ENCODE results near the gene MRTFA.
A peak's percentile ranks its signal among the peaks of the same experiment; 100 is the strongest.

Gene MRTFA

DNA sequence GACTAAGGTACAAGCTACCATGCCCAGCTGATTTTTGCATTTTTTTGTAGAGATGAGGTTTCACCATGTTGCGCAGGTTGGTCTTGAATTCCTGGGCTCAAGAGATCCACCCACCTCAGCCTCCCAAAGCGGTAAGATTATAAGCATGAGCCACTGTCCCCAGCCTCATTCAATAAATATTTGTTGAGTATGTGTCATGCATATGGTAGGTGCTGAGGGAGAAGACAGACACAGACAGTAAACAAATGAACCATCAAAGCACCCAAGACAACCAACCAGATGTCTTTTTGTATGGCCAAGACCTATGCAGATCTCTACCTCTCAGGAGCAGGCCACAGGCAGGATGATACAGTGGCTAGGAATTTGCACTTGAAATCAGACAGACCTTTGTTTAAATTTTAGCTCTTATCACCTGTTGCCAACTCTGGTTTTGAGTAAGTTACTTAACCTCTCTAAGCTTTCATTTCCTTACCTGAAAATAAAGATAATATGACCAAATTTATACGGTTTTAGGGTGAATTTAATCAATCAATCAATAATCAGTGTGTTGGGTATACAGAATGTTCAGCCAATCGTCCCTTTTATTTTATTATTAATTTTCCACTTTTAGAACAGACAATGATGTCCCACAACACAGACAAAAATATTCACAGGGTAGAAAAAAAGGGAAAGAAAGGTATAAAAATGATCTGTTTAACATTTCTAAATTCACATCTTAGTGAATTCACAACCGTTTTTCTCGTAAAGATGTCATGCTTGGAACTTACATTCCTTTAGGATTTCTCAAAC, 137.9 kb downstream of the MRTFA start:
- 0 out of 2 replicates have a peak, but pooled peaks cover 5% of the 10 kb centered on the region for H3K36me3 ChIP-seq (ENCODE audit: low read length)
- peaks cover 22% of the 10 kb centered on the region; the same call in 1 of the 2 replicates for H3F3A ChIP-seq (ENCODE audit: insufficient read depth)
- H3K27me3 ChIP-seq (ENCODE audit: low read length): no peaks in the 10 kb centered on the region
- peaks cover 38% of the 10 kb centered on the region for H3K79me2 ChIP-seq (ENCODE audit: insufficient read depth, low read length)
- no peak overlapping the region for H2AFZ ChIP-seq (ENCODE audit: low read depth, low read length, severe bottlenecking)
- H3K4me2 ChIP-seq (ENCODE audit: low read depth, low read length, poor library complexity, severe bottlenecking): no peak overlapping the region
- H3K9ac ChIP-seq (ENCODE audit: low read length): no peak overlapping the region
- H3K9me2 ChIP-seq (replicated peaks; ENCODE audit: insufficient read depth, low read length): no peaks in the 10 kb centered on the region
- no peaks in the 10 kb centered on the region for H4K20me1 ChIP-seq (ENCODE audit: low read depth, low read length)
- TF ChIP-seq, protein P1, sequence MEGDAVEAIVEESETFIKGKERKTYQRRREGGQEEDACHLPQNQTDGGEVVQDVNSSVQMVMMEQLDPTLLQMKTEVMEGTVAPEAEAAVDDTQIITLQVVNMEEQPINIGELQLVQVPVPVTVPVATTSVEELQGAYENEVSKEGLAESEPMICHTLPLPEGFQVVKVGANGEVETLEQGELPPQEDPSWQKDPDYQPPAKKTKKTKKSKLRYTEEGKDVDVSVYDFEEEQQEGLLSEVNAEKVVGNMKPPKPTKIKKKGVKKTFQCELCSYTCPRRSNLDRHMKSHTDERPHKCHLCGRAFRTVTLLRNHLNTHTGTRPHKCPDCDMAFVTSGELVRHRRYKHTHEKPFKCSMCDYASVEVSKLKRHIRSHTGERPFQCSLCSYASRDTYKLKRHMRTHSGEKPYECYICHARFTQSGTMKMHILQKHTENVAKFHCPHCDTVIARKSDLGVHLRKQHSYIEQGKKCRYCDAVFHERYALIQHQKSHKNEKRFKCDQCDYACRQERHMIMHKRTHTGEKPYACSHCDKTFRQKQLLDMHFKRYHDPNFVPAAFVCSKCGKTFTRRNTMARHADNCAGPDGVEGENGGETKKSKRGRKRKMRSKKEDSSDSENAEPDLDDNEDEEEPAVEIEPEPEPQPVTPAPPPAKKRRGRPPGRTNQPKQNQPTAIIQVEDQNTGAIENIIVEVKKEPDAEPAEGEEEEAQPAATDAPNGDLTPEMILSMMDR (IDR thresholded peaks at IDR 0.05; ENCODE audit: insufficient read depth, low read length, poor library complexity, severe bottlenecking): no peak
- TF ChIP-seq EZH2phosphoT487 (conservative IDR thresholded peaks at IDR 0.05; ENCODE audit: low read length): no peak
- no peak overlapping the region for H3K27ac ChIP-seq (ENCODE audit: low read depth, low read length)
- H3K9me3 ChIP-seq (ENCODE audit: insufficient read depth, low read length): no peaks in the 10 kb centered on the region
- H3K4me3 ChIP-seq (ENCODE audit: insufficient read depth, low read length, poor library complexity, severe bottlenecking): no peak overlapping the region

DNA sequence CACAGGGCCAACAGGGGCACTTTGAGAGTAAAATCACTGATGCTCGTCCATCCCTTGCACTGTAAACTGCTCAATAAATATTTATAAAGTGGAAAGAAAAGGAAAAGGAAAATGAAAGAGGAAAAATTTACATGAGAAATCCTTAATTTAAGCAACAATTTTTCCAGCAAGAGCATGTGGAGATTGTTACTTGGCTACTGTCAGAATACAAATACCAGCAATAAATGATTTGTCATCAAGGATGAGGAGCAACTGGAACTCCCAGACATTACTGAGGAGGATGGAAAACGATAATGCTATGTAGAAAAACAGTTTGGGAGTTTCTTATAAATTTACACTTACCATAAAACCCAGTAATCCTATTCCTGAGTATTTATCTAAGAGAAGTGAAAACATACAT, 143.1 kb downstream of the MRTFA start:
- Histone ChIP-seq H4K20me1 (ENCODE audit: low read depth, low read length) (no peaks in the 10 kb centered on the region), H3K27ac (ENCODE audit: low read depth, low read length) (peak overlapping the region; percentile 72), H3K4me2 (ENCODE audit: low read depth, low read length, poor library complexity, severe bottlenecking) (peak overlapping the region; percentile 33), H3K4me3 (ENCODE audit: insufficient read depth, low read length, poor library complexity, severe bottlenecking) (no peak overlapping the region), H3K79me2 (ENCODE audit: insufficient read depth, low read length) (peaks cover 52% of the 10 kb centered on the region), H3K9ac (ENCODE audit: low read length) (no peak overlapping the region), H3K27me3 (ENCODE audit: low read length) (no peaks in the 10 kb centered on the region), H3K9me2 (replicated peaks; ENCODE audit: insufficient read depth, low read length) (no peaks in the 10 kb centered on the region), H3K9me3 (ENCODE audit: insufficient read depth, low read length) (no peaks in the 10 kb centered on the region), H2AFZ (ENCODE audit: low read depth, low read length, severe bottlenecking) (no peak overlapping the region), H3K36me3 (ENCODE audit: low read length) (no peaks in the 10 kb centered on the region), H3F3A (ENCODE audit: insufficient read depth) (peaks cover 31% of the 10 kb centered on the region; the same call in 1 of the 2 replicates)
- TF ChIP-seq EZH2phosphoT487 (conservative IDR thresholded peaks at IDR 0.05; ENCODE audit: low read length): no peak
- TF ChIP-seq, protein P1 (IDR thresholded peaks at IDR 0.05; ENCODE audit: insufficient read depth, low read length, poor library complexity, severe bottlenecking): no peak

DNA sequence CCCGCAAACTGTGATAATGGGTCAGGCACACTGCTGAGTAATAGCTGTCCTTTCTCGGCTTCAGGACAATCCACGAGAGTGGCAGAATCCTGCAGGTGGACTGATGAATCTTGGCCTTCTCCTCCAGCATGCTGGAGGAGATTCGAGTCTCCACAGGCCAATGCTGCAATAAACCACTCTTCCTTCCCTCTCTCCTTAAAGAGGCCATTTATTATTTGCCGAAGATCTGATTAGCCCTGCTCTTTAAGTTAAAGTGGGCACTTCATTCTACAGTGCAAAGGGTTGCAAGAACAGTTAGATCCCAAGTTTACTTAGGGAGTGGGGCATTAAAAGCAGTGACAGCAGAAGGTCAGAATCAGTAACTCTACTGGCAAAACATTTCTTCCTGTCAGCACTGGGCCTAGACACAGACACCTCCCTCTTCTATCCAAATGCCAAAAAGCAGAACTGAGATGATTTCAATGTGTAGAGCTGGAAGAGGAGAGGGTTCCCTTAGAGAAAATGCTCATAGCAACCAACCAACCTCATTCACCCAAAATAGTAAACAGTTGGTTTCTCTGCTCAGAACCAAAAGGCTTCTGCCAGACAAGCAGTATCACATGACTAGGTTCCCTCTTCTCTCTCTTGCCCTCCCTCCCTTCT, 144.4 kb downstream of the MRTFA start:
- Histone ChIP-seq H2AFZ (ENCODE audit: low read depth, low read length, severe bottlenecking) (no peak overlapping the region), H3K4me2 (ENCODE audit: low read depth, low read length, poor library complexity, severe bottlenecking) (peak overlapping the region; percentile 33), H3K79me2 (ENCODE audit: insufficient read depth, low read length) (peaks cover 60% of the 10 kb centered on the region), H3K27me3 (ENCODE audit: low read length) (no peaks in the 10 kb centered on the region), H3K9me2 (replicated peaks; ENCODE audit: insufficient read depth, low read length) (no peaks in the 10 kb centered on the region), H3K4me3 (ENCODE audit: insufficient read depth, low read length, poor library complexity, severe bottlenecking) (no peak overlapping the region), H3K9ac (ENCODE audit: low read length) (peak overlapping the region; percentile 28), H3K36me3 (ENCODE audit: low read length) (no peaks in the 10 kb centered on the region), H3F3A (ENCODE audit: insufficient read depth) (peaks cover 38% of the 10 kb centered on the region), H3K9me3 (ENCODE audit: insufficient read depth, low read length) (no peaks in the 10 kb centered on the region), H4K20me1 (ENCODE audit: low read depth, low read length) (no peaks in the 10 kb centered on the region), H3K27ac (ENCODE audit: low read depth, low read length) (peak overlapping the region; percentile 72)
- no peak for TF ChIP-seq EZH2phosphoT487 (conservative IDR thresholded peaks at IDR 0.05; ENCODE audit: low read length)
- TF ChIP-seq, protein P1 (IDR thresholded peaks at IDR 0.05; ENCODE audit: insufficient read depth, low read length, poor library complexity, severe bottlenecking): no peak

All from SU-DHL-6 (cell line).